Activated T-helper 1 cell treated with anti-CD3 and anti-CD28 coated beads, Interleukin-12 subunit alpha, Interleukin-12 subunit beta, Interleukin-2, Interleukin-4 antibody, amounts not matched to agents 30 ng/mL and 10 ng/mL and 1 ng/mL, durations not matched to agents 14 hours and 24 hours and 36 hours (primary cell): ENCODE data around the gene SAP130. TPM values are rescaled to one million over a fixed set of nuclear protein-coding genes. Genes with fewer than 3 reads are reported as not detected.

Source experiments
- DNase-seq: peaks from one replicate; pipeline ENCODE4 v3.0.0; 2021; ENCODE audit warnings: low spot score
- H3K27ac Mint-ChIP-seq: one replicate; pipeline ENCODE4 v1.8.0; 2021; ENCODE audit warnings: mild to moderate bottlenecking, mixed read lengths
- H3K27me3 Mint-ChIP-seq: one replicate; pipeline ENCODE4 v1.8.0; 2022; ENCODE audit warnings: mild to moderate bottlenecking, moderate library complexity, mixed read lengths; ENCODE audit not compliant: insufficient read depth
- H3K36me3 Mint-ChIP-seq: one replicate; pipeline ENCODE4 v1.8.0; 2021; ENCODE audit warnings: low read depth, mixed read lengths
- H3K4me1 Mint-ChIP-seq: one replicate; pipeline ENCODE4 v1.8.0; 2021; ENCODE audit warnings: low read depth, mixed read lengths
- H3K4me3 Mint-ChIP-seq: one replicate; pipeline ENCODE4 v1.8.0; 2021; ENCODE audit warnings: mild to moderate bottlenecking, moderate library complexity, mixed read lengths
- H3K9me3 Mint-ChIP-seq: one replicate; pipeline ENCODE4 v1.8.0; 2021; ENCODE audit warnings: mixed read lengths
- intact Hi-C: fragments of 100-400 bp; cut with micrococcal nuclease; formaldehyde crosslinking; loops from one replicate; pipeline ENCODE4 v1.15.1; 2024
- total RNA-seq: library from RNA; stranded (reverse); gene quantifications from 2 replicates; pipeline ENCODE4 v1.2.3, GENCODE V29; 2022

The SAP130 gene
- total RNA-seq, 1 donor from 2014 or later, result 31.5 TPM

DNA sequence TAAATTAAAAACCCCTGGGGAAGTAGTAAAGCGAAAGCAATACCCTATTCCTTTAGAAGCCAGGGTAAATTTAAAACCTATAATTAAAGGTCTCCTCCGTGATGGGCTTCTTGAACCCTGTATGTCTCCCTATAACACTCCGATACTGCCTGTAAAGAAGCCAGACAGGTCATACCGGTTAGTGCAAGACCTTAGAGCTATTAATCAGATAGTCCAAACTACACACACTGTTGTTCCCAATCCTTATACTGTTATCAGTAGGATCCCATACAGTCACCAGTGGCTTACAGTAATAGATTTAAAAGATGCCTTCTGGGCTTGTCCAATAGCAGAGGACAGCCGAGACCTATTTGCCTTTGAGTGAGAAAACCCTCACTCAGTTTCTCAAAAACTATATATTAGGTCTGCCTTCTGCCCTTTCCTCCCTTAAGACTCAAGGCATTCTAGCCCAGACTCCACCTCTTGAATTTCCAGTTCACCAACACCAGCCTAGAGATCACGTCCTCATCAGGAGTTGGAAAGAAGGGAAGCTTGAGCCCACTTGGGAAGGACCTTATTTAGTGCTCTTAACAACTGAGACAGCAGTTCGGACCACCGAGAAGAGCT is 12.4 kb upstream of the SAP130 start:
- intact Hi-C loops, result no loop called here
- Mint-ChIP-seq H3K36me3 (peaks cover 5% of the 10 kb centered on the region), H3K27me3 (peaks cover 3% of the 10 kb centered on the region), H3K27ac (no peak overlapping the region), H3K9me3 (peaks cover 42% of the 10 kb centered on the region), H3K4me3 (no peak overlapping the region), H3K4me1 (no peaks in the 10 kb centered on the region)
- no peak for DNase-seq

- peaks cover 3% of the 10 kb centered on the region for H3K27me3 Mint-ChIP-seq
- no peak overlapping the region for H3K27ac Mint-ChIP-seq
- no peak overlapping the region for H3K4me3 Mint-ChIP-seq
- no peak for DNase-seq
- peaks cover 47% of the 10 kb centered on the region for H3K9me3 Mint-ChIP-seq
- intact Hi-C loops, result no loop called here
- H3K36me3 Mint-ChIP-seq, result peaks cover 5% of the 10 kb centered on the region
- H3K4me1 Mint-ChIP-seq, result no peaks in the 10 kb centered on the region
Measured at GRCh38 chr2:128039535-128039934, 11.7 kb upstream of the SAP130 start.

DNA sequence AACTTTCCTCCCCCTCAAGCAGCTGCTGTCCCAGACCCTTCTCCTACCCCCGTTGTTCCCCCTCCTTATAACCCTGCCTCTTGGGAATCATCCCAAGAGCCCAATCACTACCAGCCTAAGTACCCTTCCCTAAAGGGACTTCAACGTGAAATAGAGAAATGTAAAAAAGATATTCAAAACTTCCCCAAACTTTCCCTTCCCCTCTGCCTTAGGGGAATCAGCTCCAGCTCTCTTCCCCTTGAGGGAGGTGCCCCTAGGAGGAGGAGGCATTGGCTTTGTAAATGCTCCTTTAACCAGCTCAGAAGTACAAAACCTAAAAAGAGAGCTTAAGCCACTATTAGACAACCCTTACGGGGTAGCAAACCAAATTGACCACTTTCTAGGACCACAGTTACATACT is 10.6 kb upstream of the SAP130 start:
- H3K27me3 Mint-ChIP-seq, result peaks cover 3% of the 10 kb centered on the region
- H3K36me3 Mint-ChIP-seq, result peaks cover 5% of the 10 kb centered on the region
- no peak for DNase-seq
- intact Hi-C loops, result no loop called here
- no peaks in the 10 kb centered on the region for H3K4me1 Mint-ChIP-seq
- H3K27ac Mint-ChIP-seq, result no peak overlapping the region
- peaks cover 44% of the 10 kb centered on the region for H3K9me3 Mint-ChIP-seq
- no peak overlapping the region for H3K4me3 Mint-ChIP-seq

DNA sequence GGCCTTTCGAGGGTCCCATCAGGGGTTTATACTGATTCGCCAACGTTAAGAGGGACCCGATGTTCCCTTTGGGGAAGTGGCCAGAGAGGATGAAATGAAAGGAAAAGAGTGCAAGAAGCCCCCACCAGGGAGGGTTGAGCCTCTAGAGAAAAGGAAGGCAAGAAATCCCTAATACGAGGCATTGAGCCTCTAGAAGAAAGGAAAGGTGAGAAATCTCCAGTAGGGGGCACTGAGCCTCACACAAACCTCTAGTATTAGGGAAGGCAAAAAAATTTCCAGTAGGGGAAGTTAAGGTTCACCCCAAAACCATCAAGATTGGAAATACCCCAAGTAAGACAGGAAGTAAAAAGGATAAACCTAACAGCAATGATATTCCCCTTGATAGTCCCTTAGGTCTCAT is 9.8 kb upstream of the SAP130 start:
- no peak overlapping the region for H3K27ac Mint-ChIP-seq
- H3K27me3 Mint-ChIP-seq, result peaks cover 3% of the 10 kb centered on the region
- H3K4me1 Mint-ChIP-seq, result no peaks in the 10 kb centered on the region
- intact Hi-C loops, result no loop called here
- no peak for DNase-seq
- no peak overlapping the region for H3K4me3 Mint-ChIP-seq
- H3K36me3 Mint-ChIP-seq, result peaks cover 5% of the 10 kb centered on the region
- H3K9me3 Mint-ChIP-seq, result peaks cover 42% of the 10 kb centered on the region

GRCh38 chr2:128036748-128037607 is 9.1 kb upstream of the SAP130 start:
- no peak overlapping the region for H3K27ac Mint-ChIP-seq
- H3K27me3 Mint-ChIP-seq, result peaks cover 3% of the 10 kb centered on the region
- H3K36me3 Mint-ChIP-seq, result peaks cover 5% of the 10 kb centered on the region
- no peak for DNase-seq
- intact Hi-C loops, result no loop called here
- no peak overlapping the region for H3K4me3 Mint-ChIP-seq
- H3K9me3 Mint-ChIP-seq, result peaks cover 42% of the 10 kb centered on the region
- H3K4me1 Mint-ChIP-seq, result no peaks in the 10 kb centered on the region

DNA sequence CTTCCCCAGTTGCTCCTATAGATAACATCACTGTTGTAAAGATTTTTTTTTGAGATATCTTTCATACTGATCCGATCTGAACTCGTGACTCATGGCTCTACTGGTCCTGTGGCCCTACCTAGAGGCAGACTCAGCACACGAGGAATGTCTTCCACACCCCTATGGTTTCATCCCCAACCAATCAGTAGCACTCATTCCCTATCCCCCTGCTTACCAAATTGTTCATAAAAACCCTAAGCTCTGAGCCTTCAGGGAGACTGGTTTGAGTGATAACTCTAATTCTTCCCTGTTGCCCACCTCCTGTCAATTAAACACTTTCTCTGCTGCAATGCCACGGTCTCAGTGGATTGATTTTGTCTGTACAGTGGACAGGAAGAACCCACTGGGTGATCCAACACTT is 4.2 kb upstream of the SAP130 start:
- intact Hi-C loops, result no loop called here
- Mint-ChIP-seq H3K4me3 (no peak overlapping the region), H3K27me3 (peaks cover 4% of the 10 kb centered on the region), H3K36me3 (peaks cover 5% of the 10 kb centered on the region), H3K9me3 (peaks cover 23% of the 10 kb centered on the region), H3K27ac (no peak overlapping the region), H3K4me1 (peaks cover 8% of the 10 kb centered on the region)
- no peak for DNase-seq

GRCh38 chr2:128028668-128029054 is 802 bp upstream of the SAP130 start:
- Mint-ChIP-seq H3K9me3 (peaks cover 10% of the 10 kb centered on the region), H3K4me3 (peak overlapping the region; percentile 79), H3K27me3 (peaks cover 4% of the 10 kb centered on the region), H3K27ac (peak overlapping the region; percentile 4), H3K4me1 (peaks cover 23% of the 10 kb centered on the region), H3K36me3 (peaks cover 10% of the 10 kb centered on the region)
- intact Hi-C loops, result loop anchor here (1.0 to 10.0 kb wide), 6 partner anchors 63 to 944 kb away; partner anchors contain the start of genes ERCC3, MAP3K2, POLR2D and UGGT1
- no peak for DNase-seq

DNA sequence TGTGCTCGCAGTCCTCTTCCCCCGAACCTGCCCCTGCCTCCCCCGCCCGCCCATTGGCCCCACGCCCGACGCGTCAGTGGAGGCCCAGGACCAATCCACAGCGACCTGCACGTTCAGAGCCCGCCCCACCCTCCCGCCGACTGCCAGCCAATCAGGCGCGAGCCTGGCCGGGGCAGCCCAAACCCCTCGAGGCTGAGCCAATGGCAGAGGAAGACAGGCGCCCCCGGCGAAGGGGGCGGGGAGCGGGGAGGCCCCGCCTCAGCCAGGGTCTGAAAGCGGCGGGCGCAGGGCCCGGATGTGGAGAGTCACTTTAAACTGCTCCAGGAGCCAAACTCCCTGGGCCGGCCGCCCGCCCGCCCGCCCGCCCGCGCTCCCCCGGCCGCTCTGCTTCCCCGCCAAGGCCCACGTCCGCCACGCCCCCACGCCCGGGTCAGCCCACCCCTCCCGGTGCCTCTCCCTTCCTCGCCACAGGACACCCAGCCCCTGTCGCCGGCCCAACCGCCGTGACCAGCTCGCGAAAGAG is 520 bp downstream of the SAP130 start:
- H3K27ac Mint-ChIP-seq, result peak overlapping the region; percentile 92
- DNase-seq, result peak; percentile 97
- peaks cover 10% of the 10 kb centered on the region for H3K36me3 Mint-ChIP-seq
- intact Hi-C loops, result loop anchor here (1.0 to 10.0 kb wide), 5 partner anchors 141 to 943 kb away; partner anchors contain the start of genes IWS1 and SFT2D3
- peak overlapping the region; percentile 87 for H3K4me3 Mint-ChIP-seq
- peaks cover 23% of the 10 kb centered on the region for H3K4me1 Mint-ChIP-seq
- peaks cover 4% of the 10 kb centered on the region for H3K9me3 Mint-ChIP-seq
- H3K27me3 Mint-ChIP-seq, result peaks cover 4% of the 10 kb centered on the region

DNA sequence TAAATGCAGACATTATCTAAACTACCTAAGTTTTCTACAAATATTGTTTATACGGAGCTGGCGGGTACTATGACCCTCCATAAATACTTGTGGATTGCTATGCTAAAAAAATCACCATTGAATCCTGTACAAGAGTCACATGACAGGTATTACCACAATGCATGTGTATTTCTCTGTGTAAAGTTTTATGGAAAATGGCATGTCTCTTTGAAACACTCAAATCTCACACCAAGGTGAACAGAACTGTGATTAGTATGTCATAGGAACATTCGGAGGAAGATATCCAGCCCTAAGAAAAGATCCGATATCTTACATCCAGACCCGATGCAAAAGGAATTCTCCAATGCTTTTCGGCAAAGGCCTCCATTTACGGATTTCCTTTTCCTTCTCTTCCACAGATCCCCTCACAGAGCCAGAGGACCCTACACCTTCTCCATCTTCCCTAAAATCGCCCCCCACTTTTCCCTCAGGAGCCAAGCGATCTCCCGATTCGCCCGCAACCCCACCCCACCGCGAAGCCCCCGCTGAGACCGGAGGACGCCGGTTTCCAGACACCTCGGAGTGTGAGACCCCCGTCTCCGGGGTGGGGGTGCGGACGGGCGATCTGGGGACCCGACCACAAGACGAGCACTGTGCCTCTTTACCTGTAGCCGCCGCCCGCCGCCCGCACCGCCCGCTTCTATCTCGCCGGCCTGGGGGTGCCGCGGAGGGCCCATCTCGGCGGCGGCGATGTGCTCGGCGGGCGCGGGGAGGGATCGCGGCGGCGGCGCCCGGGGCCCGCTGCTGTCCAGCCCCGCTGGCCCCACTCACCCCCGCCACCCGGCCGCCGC is 1.2 kb downstream of the SAP130 start:
- Mint-ChIP-seq H3K36me3 (peaks cover 11% of the 10 kb centered on the region), H3K27me3 (peaks cover 4% of the 10 kb centered on the region), H3K4me1 (peaks cover 23% of the 10 kb centered on the region), H3K27ac (peak overlapping the region; percentile 93), H3K4me3 (peak overlapping the region; percentile 99), H3K9me3 (no peaks in the 10 kb centered on the region)
- peak; percentile 1 for DNase-seq
- intact Hi-C loops, result loop anchor here (1.0 to 10.0 kb wide), 5 partner anchors 140 to 942 kb away; partner anchors contain the start of genes IWS1 and SFT2D3

DNA sequence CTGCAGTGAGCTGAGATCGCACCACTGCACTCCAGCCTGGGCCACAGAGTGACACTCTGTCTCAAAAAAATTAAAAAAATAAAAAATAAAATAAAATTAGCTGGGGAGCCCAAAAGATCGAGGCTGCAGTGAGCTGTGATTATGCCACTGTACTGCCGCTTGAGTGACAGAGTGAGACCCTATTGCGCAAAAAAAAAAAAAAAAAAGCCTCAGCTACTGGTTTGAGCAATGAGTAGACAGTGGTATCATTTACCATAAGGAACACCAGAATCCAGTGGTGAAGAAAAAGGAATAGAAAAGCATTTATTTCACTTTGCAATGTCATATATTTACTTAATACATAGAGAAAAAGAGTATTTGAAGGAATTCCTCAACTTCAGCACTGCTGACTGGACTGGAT is 3.0 kb downstream of the SAP130 start:
- no peaks in the 10 kb centered on the region for H3K9me3 Mint-ChIP-seq
- no peak overlapping the region for H3K4me3 Mint-ChIP-seq
- H3K27me3 Mint-ChIP-seq, result no peaks in the 10 kb centered on the region
- intact Hi-C loops, result loop anchor here (10.0 kb wide), 1 partner anchor 940 kb away; no protein-coding TSS in a partner anchor
- peaks cover 23% of the 10 kb centered on the region for H3K4me1 Mint-ChIP-seq
- no peak overlapping the region for H3K27ac Mint-ChIP-seq
- H3K36me3 Mint-ChIP-seq, result peaks cover 12% of the 10 kb centered on the region
- no peak for DNase-seq

GRCh38 chr2:128017561-128017960 is 10.3 kb downstream of the SAP130 start:
- H3K9me3 Mint-ChIP-seq, result no peaks in the 10 kb centered on the region
- H3K4me3 Mint-ChIP-seq, result no peak overlapping the region
- no peak for DNase-seq
- intact Hi-C loops, result no loop called here
- no peaks in the 10 kb centered on the region for H3K27me3 Mint-ChIP-seq
- H3K36me3 Mint-ChIP-seq, result peaks cover 30% of the 10 kb centered on the region
- no peak overlapping the region for H3K27ac Mint-ChIP-seq
- no peaks in the 10 kb centered on the region for H3K4me1 Mint-ChIP-seq

- no peak overlapping the region for H3K27ac Mint-ChIP-seq
- H3K27me3 Mint-ChIP-seq, result no peaks in the 10 kb centered on the region
- intact Hi-C loops, result no loop called here
- no peak for DNase-seq
- peaks cover 30% of the 10 kb centered on the region for H3K36me3 Mint-ChIP-seq
- H3K4me1 Mint-ChIP-seq, result no peaks in the 10 kb centered on the region
- H3K9me3 Mint-ChIP-seq, result no peaks in the 10 kb centered on the region
- H3K4me3 Mint-ChIP-seq, result no peak overlapping the region
Measured at GRCh38 chr2:128016620-128017019, 11.2 kb downstream of the SAP130 start.
